Activated naive CD4-positive, alpha-beta T cell treated with anti-CD3 and anti-CD28 coated beads, Interleukin-2, amount 10 ng/mL, durations not matched to agents 7 days and 5 days (primary cell): ENCODE measurements around the gene VRTN.

ENCODE experiments used
- CTCF ChIA-PET: fragments of 350-600 bp; sonication (Branson Sonifier 250); formaldehyde crosslinking; loops from one replicate; lab custom pipeline; 2021; ENCODE audit warnings: antibody characterized with exemption; lab: Charles Lee
- DNase-seq: peaks from one replicate; pipeline ENCODE4 v3.0.0-alpha.2; 2020
- H3K27ac Mint-ChIP-seq: one replicate; pipeline ENCODE4 v1.8.0; 2021; ENCODE audit warnings: mild to moderate bottlenecking, moderate library complexity, mixed read lengths
- H3K27me3 Mint-ChIP-seq: one replicate; pipeline ENCODE4 v1.8.0; 2021; ENCODE audit warnings: mild to moderate bottlenecking, mixed read lengths
- H3K36me3 Mint-ChIP-seq: one replicate; pipeline ENCODE4 v1.8.0; 2021; ENCODE audit warnings: mixed read lengths
- H3K4me1 Mint-ChIP-seq: one replicate; pipeline ENCODE4 v1.8.0; 2021; ENCODE audit warnings: mixed read lengths
- H3K4me3 Mint-ChIP-seq: one replicate; pipeline ENCODE4 v1.8.0; 2021; ENCODE audit warnings: mild to moderate bottlenecking, moderate library complexity, mixed read lengths
- H3K9me3 Mint-ChIP-seq: one replicate; pipeline ENCODE4 v1.8.0; 2021; ENCODE audit warnings: mixed read lengths

Gene VRTN

GRCh38 chr14:74394549-74394948, 46.3 kb downstream of the VRTN start:
- CTCF ChIA-PET, result no interaction called here

GRCh38 chr14:74395094-74395493, 46.8 kb downstream of the VRTN start:
- H3K4me3 Mint-ChIP-seq, result no peak overlapping the region
- no peaks in the 10 kb centered on the region for H3K9me3 Mint-ChIP-seq
- no peaks in the 10 kb centered on the region for H3K4me1 Mint-ChIP-seq
- no peaks in the 10 kb centered on the region for H3K36me3 Mint-ChIP-seq
- no peak for DNase-seq
- CTCF ChIA-PET, result no interaction called here
- no peak overlapping the region for H3K27ac Mint-ChIP-seq
- peaks cover 50% of the 10 kb centered on the region for H3K27me3 Mint-ChIP-seq

More at GRCh38 chr14:74394549-74394948, 46.3 kb downstream of the VRTN start:
- Mint-ChIP-seq H3K27me3 (peaks cover 47% of the 10 kb centered on the region), H3K27ac (no peak overlapping the region), H3K4me3 (no peak overlapping the region), H3K9me3 (no peaks in the 10 kb centered on the region), H3K4me1 (no peaks in the 10 kb centered on the region), H3K36me3 (no peaks in the 10 kb centered on the region)
- DNase-seq, result no peak

DNA sequence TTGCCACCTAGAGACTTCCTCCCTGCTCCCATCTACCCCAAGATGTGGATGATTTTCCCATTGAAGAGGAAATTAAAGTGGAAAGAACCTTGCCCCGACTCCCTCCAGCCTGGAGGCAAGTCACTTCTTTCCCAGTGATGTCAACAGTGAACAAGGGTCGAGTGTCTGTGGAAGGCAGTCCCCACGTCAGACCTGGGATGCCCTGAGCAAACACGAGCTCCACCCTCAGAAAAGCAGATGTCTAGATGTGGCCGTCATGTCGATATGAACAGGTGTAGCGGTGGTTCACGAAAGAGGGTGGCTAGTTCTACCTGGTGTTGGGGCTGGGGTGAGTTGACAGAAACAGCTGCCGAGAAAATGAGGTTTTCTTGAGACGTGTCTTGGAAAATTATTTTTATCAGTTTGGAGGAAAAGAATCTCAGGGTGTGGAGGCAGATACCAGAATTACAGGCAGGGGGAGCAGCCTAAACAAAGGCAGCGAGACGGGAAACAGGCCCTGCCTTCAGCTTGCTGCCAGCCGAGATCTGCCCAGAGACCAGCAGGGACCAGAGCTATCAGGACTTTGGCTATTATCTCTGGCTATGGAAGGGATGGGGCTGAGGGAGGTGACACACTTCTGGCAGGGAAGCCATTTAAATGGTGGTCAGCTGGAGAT, 51.9 kb downstream of the VRTN start:
- H3K36me3 Mint-ChIP-seq, result no peaks in the 10 kb centered on the region
- H3K27me3 Mint-ChIP-seq, result peaks cover 35% of the 10 kb centered on the region
- H3K4me3 Mint-ChIP-seq, result no peak overlapping the region
- CTCF ChIA-PET, result no interaction called here
- H3K27ac Mint-ChIP-seq, result no peak overlapping the region
- no peaks in the 10 kb centered on the region for H3K9me3 Mint-ChIP-seq
- peaks cover 31% of the 10 kb centered on the region for H3K4me1 Mint-ChIP-seq
- DNase-seq, result no peak

GRCh38 chr14:74400919-74401503, 52.7 kb downstream of the VRTN start:
- Mint-ChIP-seq H3K4me3 (peak overlapping the region; percentile 57), H3K36me3 (no peaks in the 10 kb centered on the region), H3K27me3 (peaks cover 35% of the 10 kb centered on the region), H3K9me3 (no peaks in the 10 kb centered on the region), H3K4me1 (peaks cover 31% of the 10 kb centered on the region), H3K27ac (peak overlapping the region; percentile 94)
- CTCF ChIA-PET, result interaction anchor here (1.2 kb wide), 1 partner anchor 40 kb away, joined by 3 read pairs; no protein-coding TSS in a partner anchor
- no peak for DNase-seq

GRCh38 chr14:74401504-74402241, 53.4 kb downstream of the VRTN start:
- Mint-ChIP-seq H3K27me3 (peaks cover 32% of the 10 kb centered on the region), H3K4me3 (peak overlapping the region; percentile 57), H3K4me1 (peaks cover 31% of the 10 kb centered on the region), H3K9me3 (no peaks in the 10 kb centered on the region), H3K27ac (peak overlapping the region; percentile 94), H3K36me3 (no peaks in the 10 kb centered on the region)
- DNase-seq, result peak; percentile 88
- CTCF ChIA-PET, result interaction anchor here (1.2 kb wide), 1 partner anchor 40 kb away, joined by 3 read pairs; no protein-coding TSS in a partner anchor

- H3K27ac Mint-ChIP-seq, result peak overlapping the region; percentile 94
- H3K27me3 Mint-ChIP-seq, result peaks cover 30% of the 10 kb centered on the region
- H3K9me3 Mint-ChIP-seq, result no peaks in the 10 kb centered on the region
- no peaks in the 10 kb centered on the region for H3K36me3 Mint-ChIP-seq
- peaks cover 31% of the 10 kb centered on the region for H3K4me1 Mint-ChIP-seq
- peak; percentile 34 for DNase-seq
- CTCF ChIA-PET, result no interaction called here
- peak overlapping the region; percentile 35 for H3K4me3 Mint-ChIP-seq
These were observed 54.4 kb downstream of the VRTN start for GRCh38 chr14:74402401-74403251.

- no peak overlapping the region for H3K27ac Mint-ChIP-seq
- CTCF ChIA-PET, result no interaction called here
- no peak overlapping the region for H3K4me3 Mint-ChIP-seq
- peaks cover 31% of the 10 kb centered on the region for H3K4me1 Mint-ChIP-seq
- no peaks in the 10 kb centered on the region for H3K9me3 Mint-ChIP-seq
- no peaks in the 10 kb centered on the region for H3K36me3 Mint-ChIP-seq
- H3K27me3 Mint-ChIP-seq, result peaks cover 26% of the 10 kb centered on the region
- no peak for DNase-seq
These were observed 55.5 kb downstream of the VRTN start for GRCh38 chr14:74403619-74404417.

- H3K27me3 Mint-ChIP-seq, result peaks cover 24% of the 10 kb centered on the region
- H3K36me3 Mint-ChIP-seq, result no peaks in the 10 kb centered on the region
- no peak for DNase-seq
- no peak overlapping the region for H3K4me3 Mint-ChIP-seq
- CTCF ChIA-PET, result no interaction called here
- H3K9me3 Mint-ChIP-seq, result no peaks in the 10 kb centered on the region
- H3K4me1 Mint-ChIP-seq, result peaks cover 31% of the 10 kb centered on the region
- H3K27ac Mint-ChIP-seq, result no peak overlapping the region
These were observed 56.2 kb downstream of the VRTN start for GRCh38 chr14:74404435-74404834.

GRCh38 chr14:74405663-74406062, 57.4 kb downstream of the VRTN start:
- no peak for DNase-seq
- CTCF ChIA-PET, result no interaction called here
- H3K36me3 Mint-ChIP-seq, result no peaks in the 10 kb centered on the region
- no peaks in the 10 kb centered on the region for H3K9me3 Mint-ChIP-seq
- no peak overlapping the region for H3K27ac Mint-ChIP-seq
- no peak overlapping the region for H3K4me3 Mint-ChIP-seq
- H3K4me1 Mint-ChIP-seq, result peaks cover 26% of the 10 kb centered on the region
- peaks cover 13% of the 10 kb centered on the region for H3K27me3 Mint-ChIP-seq

- Mint-ChIP-seq H3K36me3 (no peaks in the 10 kb centered on the region), H3K9me3 (no peaks in the 10 kb centered on the region), H3K4me1 (peaks cover 11% of the 10 kb centered on the region), H3K27me3 (peaks cover 13% of the 10 kb centered on the region), H3K4me3 (no peak overlapping the region), H3K27ac (no peak overlapping the region)
- CTCF ChIA-PET, result no interaction called here
- DNase-seq, result no peak
These were observed 58.9 kb downstream of the VRTN start for GRCh38 chr14:74407021-74407800.

GRCh38 chr14:74407801-74408154, 59.5 kb downstream of the VRTN start:
- no peak for DNase-seq
- H3K27me3 Mint-ChIP-seq, result peaks cover 14% of the 10 kb centered on the region
- H3K27ac Mint-ChIP-seq, result no peak overlapping the region
- H3K9me3 Mint-ChIP-seq, result no peaks in the 10 kb centered on the region
- H3K4me1 Mint-ChIP-seq, result peaks cover 5% of the 10 kb centered on the region
- CTCF ChIA-PET, result no interaction called here
- no peaks in the 10 kb centered on the region for H3K36me3 Mint-ChIP-seq
- no peak overlapping the region for H3K4me3 Mint-ChIP-seq

DNA sequence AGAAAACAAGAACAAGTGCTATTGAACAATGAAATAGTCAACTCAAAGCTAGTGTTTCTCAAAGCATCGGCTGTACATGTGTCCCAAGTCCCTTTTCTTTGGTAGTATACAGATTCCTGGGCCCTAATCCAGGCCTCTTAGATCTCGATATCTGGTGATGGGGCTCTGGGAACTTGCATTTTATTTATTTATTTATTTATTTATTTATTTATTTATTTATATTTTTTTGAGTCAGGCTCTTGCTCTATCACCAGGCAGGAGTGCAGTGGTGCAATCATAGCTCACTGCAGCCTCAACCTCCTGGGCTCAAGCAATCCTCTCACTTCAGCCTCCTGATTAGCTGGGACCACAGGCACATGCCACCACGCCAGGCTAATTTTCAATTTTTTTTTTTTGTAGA, 60.6 kb downstream of the VRTN start:
- Mint-ChIP-seq H3K4me1 (no peaks in the 10 kb centered on the region), H3K36me3 (no peaks in the 10 kb centered on the region), H3K27ac (no peak overlapping the region), H3K9me3 (no peaks in the 10 kb centered on the region), H3K4me3 (no peak overlapping the region), H3K27me3 (peaks cover 21% of the 10 kb centered on the region)
- no peak for DNase-seq
- CTCF ChIA-PET, result no interaction called here

- CTCF ChIA-PET, result interaction anchor here (0.5 kb wide), 1 partner anchor 74 kb away, joined by 3 read pairs; no protein-coding TSS in a partner anchor
- Mint-ChIP-seq H3K27me3 (peaks cover 25% of the 10 kb centered on the region), H3K4me3 (no peak overlapping the region), H3K36me3 (no peaks in the 10 kb centered on the region), H3K27ac (no peak overlapping the region), H3K9me3 (no peaks in the 10 kb centered on the region), H3K4me1 (no peaks in the 10 kb centered on the region)
- DNase-seq, result no peak
These were observed 61.2 kb downstream of the VRTN start for GRCh38 chr14:74409441-74409840.
